ENCODE measurements around the gene MXI1.
"Not testable (repeated sequence)": the region's sequence is repeated elsewhere in the genome, so short reads cannot be mapped to it uniquely, and the experiment has no call there.

MXI1 gene

DNA sequence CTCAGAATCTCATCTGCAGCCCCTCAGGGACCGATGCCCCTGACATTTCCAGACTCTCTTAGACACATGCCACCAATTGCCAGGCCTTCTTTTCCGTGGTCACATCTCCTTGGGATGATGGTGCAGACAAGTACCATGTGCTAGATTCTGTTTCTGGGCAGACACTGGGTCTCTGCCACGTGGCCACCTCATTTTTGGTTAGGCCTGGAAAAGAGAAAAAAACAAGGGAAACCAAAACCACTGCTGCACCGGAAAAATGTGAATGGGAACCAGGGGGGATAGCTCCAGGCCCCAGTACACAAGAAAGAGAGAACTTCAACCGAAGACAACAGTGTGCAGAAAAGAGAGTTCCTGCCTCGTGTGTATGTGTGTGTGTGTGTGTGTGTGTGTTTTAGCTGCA, 23.0 kb upstream of the MXI1 start:
- no peak for DNase-seq

DNA sequence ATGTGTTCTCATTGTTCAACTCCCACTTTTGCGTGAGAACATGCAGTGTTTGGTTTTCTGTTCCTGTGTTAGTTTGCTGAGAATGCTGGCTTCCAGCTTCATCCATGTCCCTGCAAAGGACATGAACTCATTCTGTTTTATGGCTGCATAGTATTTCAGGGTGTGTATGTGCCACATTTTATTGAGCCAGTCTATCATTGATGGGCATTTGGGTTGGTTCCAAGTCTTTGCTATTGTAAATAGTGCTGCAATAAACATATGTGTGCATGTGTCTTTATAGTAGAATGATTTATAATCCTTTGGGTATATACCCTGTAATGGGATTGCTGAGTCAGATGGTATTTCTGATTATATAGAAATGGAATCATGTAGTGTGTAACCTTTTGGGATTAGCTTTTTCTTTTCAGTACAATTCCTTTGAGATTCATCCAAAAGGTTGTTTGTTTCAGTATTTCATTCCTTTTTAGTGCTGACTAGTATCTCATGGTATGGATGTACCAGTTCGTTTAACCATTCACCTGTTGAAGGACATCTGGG, 21.7 kb upstream of the MXI1 start:
- not testable (repeated sequence) for DNase-seq

DNA sequence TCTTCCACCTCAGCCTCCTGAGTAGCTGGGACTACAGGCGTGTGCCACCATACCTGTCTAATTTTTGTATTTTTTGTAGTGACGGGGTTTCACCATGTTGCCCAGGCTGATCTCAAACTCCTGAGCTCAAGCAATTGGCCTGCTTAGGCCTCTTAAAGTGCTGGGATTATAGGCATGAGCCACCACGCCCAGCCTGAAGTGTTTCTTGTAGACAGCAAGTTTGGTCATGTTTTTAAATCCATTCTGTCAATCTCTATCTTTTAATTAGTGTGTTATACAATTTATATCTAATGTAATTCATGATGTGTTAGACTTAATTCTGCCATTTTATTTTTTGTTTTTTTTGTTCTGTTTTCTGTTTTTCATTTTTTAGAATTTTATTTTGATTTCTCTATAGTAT, 17.2 kb upstream of the MXI1 start:
- DNase-seq: no peak

DNA sequence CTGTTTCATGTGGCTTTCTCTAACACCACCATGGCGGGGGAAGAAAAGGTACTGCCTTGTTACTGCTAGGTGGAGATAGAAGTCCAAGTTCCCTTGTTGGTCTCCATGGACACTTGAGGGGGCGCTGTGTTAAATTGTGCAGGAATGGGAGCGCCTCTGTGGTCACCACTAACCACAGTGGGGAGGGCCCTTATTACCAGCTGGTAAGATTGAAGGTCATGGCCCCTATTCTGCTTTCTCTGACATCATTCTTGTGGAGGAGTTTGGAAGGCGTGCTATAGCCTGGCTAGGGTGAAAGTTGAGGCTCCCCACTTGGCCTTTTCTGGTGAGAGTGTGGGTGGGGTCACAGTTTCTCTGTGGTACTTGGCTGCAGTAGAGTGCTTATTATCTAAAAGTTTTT, 14.9 kb upstream of the MXI1 start:
- DNase-seq: no peak

DNA sequence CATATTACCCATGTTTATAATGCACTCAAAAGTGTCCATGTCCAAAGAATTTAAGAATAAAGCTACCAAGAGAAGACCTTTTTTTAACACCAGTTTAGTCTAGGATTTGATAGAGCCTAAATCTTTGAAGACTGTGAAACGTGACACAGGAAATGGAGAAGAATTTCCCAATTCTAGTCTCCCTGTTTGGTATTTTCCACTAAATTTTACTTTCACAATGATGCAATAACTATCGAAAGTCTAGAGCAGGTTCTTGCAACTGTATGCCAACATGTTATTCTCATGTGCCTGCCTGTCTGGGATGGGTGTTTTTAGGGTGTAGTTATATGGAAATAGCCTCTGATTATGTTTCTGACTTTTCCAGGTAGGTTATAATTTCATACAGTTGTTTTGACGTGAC, 6.9 kb upstream of the MXI1 start:
- no peak for DNase-seq

DNA sequence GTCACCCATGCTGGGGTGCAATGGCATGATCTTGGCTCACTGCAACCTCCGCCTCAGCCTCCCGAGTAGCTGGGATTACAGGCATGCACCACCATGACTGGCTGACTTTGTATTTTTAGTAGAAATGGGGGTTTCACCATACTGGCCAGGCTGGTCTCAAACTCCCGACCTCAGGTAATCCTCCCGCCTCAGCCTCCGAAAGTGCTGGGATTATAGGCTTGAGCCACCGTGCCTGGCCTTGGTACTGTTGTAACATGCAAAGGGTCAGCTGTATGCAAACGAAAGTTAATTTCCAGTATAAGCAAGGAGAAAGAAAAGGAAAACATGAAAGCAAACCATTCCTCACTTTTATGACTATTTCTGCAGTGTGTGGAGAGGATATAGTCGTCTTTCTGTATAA, 6.4 kb upstream of the MXI1 start:
- not testable (repeated sequence) for DNase-seq

DNA sequence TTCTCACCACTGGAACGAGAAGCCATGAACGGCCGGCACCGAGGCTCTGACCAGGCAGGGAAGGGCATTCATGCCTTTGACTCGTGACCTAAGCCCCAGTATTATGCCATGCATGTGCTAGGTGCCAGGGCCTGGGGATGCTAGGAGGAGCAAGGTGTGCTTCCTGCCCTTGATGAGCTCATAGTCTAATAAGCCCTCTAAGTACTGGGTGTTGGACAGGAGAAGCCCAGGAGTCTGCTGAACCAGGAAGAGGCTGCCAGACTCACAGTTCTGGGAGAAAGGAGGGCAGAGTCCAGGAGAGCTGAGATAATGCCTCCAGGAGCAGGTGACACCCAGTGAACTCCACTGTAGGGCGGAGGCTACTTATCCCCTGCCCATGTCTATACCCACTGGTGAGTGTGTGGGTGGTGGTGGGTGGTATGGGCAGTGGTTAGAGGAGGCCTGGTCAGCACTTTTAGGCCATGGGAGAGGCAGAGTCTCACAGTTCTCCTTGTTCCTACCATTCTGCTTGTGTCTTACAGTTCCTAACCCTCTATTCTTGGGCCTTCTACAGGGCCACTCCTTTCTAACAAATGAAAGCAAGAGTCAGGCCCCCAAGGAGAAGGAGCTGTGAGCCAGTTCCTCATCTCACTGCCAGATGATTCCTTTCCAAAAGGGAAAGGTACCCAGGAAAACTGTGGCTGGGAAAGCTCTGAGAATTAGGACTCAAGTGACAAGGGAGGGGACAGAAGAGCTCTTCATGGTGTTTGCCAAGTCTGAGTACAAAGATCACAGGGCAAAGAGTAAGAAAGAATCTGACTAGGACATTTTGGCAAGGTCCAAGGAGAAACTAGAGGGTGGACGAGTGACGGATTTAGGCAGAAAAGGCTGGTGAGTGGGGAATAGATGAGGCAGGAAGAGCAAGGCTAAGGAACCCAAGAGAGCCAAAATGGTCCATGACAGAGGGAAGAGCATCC, 3.6 kb upstream of the MXI1 start:
- DNase-seq: no peak

DNA sequence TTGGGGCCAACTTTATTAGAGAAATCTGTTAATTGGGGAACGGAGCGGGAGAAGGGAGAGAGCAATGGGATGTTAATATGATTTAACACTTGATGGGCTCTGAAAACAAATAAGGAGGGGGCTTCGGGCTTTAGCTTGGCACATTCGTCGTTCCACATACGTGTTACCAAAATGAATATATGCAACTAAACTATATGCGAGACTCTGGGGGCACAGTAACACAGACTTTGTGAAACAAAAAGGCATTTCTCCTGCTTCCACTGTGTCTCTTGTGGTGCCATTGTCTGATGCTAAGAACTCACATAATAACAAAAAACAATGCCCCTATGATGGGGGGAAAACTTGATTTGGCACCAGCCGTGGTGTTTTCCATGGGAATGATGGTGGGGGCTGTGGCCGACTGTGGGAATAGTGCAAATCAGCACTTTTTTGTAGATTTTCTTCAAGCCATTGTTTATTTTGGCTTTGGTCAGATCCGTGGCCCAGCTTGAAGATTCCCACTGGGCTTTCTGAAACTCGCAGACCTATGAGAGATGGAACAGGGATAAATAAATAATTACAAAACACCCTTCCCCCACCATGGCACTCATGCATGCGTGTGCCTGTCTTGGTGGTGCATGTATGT, 2.2 kb upstream of the MXI1 start:
- no peak for DNase-seq

DNA sequence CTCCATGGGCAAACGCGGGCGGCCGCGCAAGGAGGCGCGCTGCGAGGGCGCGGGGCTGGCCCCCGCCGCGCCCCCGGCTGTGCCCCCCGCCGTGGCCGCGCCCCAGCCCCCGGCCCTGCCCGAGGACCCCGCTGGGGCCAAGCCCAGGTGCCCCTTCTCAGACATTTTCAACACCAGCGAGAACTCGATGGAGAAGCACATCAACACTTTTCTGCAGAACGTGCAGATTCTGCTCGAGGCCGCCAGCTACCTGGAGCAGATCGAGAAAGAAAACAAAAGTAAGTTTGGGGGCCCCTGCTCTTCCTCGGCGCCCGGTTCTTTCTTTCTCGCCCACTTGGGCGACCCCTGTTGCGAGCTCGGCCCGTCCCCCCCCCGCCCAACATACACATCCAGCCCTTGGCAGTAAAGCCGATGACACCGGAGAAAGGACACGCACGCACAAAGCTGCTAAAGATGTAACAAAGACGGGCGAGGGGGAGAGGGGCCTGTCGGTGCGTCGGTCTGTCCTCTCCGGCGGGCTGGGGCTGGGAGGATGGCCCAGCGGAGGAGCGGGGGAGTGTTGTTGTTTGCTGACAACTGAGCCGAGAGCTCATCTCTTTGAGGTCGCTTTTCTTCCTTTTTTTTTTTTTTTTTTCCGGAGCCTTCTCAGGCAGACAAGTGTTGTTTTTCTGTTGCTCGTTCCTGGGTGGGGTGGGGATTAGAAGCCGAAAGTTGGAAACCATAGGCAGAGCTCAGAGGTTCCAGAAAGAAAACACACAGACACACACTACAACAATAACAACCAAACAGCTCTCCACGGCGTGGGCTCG, 604 bp downstream of the MXI1 start:
- no peak for DNase-seq

DNA sequence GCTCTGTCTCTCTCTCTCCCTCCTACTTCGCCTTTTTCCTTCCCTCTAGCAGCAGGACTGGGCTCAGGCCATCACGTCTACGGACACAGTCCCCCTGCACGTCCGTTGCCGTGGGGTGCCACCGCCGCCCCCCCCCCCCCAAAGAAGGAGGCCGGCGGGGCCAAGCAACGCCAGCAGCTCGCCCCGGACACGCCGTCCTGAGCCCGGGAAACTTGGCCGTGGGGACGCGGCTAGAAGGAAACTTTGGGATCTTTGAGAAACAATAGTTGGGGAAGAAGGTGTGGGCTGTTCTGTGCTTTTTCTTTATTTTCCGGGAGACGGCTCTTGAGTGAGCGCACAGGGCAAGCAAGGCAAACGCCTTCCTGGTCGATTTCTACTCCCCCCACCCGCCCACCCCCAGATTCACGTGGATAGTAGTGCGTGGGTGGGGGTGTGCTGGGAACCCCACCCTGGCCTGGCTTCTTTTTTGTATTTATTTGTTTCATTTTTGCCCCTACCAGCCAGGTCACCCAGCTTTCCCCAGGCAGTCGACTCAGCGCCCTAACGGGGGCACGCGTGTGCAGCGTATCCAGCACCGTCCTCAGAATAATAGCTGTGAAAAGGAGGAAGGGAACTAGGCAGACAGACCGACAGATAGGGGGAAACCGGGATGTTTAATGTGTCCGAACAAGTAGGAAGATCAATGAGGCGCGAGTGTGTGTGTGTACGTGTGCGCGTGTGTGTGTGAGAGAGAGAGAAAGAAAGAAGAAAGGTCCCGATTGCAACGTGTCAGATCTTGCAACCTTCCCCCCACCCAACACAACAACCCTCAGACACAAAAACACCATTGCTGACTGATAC, 1.4 kb downstream of the MXI1 start:
- DNase-seq: no peak

DNA sequence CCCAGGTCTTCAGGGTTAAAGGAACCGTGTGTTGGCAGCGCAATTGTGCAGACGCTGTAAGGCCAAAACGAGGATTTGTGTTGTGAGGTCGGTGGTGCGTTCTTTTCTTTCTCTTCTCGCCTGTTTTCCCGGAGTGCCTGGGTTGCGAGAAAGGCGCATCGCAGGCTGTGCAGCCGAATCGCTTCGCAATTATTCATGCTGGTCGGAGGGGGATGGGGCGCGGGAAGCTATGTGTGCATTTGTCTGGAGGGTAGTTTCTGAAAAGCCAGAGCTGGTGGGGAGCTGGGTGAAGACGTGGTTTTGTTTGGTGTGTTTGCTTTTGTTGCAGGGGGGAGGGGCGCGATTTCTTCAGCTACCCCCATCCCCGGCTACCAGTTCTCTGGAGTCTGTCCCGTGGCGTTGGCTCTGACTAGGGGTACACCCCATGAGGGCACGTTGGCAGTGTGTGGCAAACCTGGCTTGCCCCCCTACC, 2.1 kb downstream of the MXI1 start:
- DNase-seq: peak; percentile 38

DNA sequence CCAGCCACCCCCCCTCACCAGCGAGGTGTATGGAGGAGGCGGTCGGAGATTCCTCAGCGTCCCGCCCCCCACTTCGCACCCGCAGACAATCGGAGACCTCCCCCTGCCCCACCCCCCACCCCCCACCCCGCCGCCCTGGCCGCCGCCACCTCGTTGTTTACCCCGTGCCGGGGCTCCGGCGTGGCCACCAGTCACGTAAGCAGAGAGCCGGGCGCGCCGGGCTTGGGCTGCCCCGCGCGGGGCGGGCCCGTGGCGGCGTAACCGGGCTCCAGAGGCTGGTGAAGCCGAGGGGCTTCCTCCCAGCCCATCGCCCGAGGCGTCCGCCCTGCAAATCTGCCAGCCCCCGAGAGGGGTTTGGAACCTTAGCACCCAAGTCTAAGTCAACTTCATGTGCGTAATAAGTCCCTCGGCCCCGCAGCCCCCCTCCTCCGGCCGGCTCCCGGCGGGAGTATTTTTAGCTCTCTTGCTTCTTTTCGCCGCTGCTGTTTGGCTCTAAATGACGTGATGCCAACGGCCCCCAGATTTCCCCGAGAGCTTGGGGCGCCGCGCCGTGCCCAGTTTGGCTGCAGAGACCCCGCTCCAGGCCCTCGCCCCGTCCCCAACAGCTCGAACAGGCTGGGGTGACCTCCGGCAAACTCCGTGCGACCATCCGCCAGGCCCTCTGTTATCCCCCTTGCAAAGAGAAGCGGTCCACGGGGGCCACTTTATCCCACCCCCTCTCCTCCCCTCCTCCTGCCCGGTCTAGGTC, 2.7 kb downstream of the MXI1 start:
- DNase-seq: peak; percentile 22

DNA sequence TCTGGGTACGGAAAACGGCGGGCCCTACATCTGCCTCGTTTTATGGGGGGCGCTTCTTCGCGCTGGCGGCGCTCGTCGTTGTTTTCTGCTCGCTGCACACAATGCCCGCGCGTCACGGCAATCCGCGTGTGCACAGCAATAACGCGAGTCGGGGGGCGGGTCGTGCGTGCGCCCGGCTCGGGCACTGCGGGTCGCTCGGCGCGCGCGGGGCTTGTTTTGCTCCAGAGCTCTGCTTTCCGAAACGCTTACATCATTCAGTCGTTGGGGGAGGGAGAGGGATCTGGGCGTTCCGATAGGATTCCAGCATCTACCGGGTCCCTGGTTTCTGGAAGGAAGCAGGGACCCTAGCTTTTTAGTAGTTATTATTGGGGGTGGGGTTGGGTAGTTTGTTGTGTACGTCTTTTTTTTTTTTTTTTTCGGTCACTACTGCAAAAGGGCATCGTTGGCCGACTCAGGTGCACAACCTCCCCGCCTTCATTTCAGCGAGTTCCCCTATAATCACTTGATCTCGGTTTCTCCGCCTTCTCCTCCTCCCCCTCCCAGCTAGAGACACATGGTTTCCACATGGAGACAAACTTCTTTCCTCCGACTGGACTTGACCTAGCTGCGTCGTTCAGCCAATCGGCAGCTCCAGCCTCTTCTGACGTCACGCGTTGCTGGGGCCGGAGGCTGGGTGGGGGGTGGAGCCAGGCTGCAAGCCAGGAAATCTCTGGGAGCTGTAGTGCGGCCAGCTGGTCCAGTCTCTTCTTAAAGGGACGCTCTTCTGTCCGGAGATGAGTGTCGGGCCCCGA, 3.5 kb downstream of the MXI1 start:
- DNase-seq: peak; percentile 84

DNA sequence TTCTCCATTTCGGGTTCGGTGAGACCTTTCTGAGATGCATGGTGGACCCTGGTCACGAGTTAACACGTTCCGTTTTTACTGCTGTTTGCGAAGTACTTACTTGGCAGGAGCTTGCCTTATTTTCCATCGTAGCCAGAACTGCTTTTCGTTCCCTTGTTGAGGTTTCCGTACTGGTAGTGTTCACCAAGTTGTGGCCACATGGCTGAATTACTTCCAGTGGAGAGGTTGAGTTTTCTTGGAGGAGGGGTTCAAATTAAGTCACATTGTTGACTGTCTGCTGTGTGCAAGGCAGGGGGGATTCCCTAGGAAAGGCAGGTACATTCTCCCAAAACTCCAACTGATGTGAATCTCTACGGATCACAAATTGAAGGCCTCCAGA, 4.0 kb downstream of the MXI1 start:
- DNase-seq: no peak

DNA sequence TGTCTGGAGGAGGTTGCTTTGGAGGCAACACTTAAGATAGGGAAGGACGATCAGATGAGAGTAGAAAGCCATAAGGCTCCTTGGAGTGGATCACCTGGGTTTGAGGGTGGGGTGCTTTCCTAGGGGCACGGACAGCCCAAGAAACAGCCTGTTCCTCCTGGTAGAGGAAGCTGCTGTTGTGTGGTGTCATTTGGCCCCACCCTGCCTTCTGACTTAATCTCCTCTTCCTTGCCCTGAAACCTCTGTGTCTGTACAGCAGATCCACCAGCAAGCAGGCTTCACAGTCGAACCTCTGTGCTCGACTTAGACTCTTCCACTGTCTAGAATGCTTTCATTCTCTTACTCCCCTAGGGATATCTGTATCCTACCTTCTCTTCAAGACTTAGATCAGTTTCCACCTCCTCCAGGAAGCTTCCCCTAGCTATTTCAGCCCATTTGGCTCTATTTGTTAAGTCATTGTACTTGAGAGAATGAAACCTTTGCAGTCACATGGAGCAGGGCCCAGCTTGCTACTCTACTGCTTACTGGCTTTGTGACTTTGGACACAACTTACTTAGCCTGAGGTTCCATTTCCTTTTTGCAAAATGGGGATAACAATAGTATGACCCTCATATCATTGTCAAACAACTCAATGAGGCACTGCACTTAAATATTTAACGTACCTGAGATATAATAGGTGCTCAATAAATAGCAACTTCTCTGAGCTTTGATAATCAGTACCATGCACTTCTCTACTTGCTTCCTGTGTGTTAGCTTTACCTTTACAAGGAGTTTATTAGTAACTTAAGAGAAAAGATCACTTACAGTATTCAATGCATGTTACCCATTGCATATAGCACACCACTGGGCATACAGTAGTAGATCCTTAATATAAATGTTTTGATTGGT, 5.0 kb downstream of the MXI1 start:
- DNase-seq: no peak

DNA sequence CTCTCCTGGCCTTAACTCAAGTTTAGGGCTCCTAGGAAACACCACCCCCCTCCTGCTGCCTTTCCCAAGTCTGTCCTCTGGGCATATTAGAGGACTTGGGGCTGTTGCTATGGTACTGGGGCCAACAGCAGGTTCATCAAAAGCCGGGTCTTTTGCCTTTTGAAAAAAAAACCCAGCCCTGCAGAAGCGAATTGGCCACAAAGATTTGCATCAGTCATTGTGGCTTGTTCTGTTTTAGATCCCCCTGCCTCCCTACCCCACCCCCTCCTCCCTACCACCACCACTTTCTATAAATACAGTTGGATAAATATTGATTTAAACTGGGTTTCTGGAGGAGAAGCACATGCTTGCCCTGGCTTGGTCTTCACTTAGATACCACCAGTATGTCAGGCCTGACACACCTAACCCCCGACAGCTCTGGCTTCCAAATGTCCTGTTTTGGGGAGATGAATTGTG, 7.0 kb downstream of the MXI1 start:
- no peak for DNase-seq

DNA sequence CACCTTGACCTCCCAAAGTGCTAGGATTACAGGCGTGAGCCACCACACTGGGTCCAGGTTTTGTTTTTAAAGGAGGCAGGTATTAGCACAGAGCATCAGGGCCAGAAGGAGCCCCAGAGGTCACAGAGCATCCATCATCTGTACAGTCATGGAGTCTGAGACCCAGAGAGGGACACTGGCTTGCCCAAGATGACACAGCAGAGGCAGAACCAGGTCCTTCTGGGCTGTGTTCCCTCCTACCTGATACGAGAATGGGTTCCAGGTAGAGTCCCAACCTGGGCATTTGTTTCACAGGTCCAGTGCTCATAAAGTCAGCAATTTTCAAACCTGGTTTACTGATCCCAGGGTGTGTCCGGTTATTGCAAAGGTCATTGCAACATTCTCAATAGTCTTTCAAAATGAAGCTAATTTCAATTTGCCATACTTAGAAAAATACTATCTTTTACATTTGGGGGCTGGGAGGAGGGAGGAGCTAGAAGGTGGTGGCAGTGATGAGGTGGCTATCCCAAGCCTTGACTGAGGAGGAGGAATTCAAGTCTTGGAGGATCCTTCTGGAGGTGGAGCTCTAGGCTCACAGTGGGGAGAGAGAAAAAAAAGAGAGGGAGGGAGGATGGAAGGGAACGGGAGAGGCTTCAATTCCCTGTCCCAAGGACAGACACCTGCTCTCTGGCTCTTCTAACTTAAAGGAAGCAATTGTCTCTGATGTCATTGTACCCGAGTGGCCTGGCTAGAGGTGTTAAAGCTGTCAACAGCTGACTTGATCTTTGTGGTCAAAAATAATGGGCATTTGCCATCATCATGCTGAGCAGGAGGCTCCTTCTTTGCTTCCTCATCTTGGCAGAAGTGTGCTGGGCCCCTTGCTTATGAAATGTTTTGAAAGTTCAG, 8.1 kb downstream of the MXI1 start:
- DNase-seq: no peak

DNA sequence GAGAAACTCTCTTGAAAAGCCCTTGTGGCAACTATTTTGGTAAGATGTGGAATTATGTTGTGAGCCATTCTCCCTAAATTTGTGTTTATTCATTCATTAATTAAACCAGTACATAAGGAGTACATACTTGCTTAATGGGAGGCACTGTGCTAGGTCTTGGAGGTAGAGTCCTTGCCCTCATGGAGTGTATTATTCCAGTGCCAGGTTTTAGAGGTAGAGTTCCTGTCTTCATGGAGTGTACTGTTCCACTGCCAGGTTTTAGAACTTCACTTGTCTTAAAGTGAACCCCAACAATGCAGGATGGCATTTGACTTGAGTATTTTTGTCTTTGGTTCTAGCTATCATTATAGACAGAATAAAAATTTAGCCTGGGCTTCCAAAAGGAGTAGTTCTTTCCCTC, 8.8 kb downstream of the MXI1 start:
- DNase-seq: no peak

Data from NCI-H748 treated with DMSO at 0.1 percent for 48 hours (cell line).